GM10248 (cell line): ENCODE results near the gene SETDB2.
"Not testable (repeated sequence)": the region's sequence is repeated elsewhere in the genome, so short reads cannot be mapped to it uniquely, and the experiment has no call there.

ENCODE experiments used
- CTCF ChIA-PET: fragments of 300-600 bp; sonication (Branson Sonifier 250); formaldehyde crosslinking; extraction: SDS; loops from one replicate; lab custom pipeline; 2021; ENCODE audit warnings: antibody characterized with exemption; lab: Yijun Ruan, JAX
- POLR2A ChIA-PET: fragments of 350-650 bp; sonication (Branson Sonifier 250); formaldehyde crosslinking; extraction: SDS; loops from one replicate; lab custom pipeline; 2020; ENCODE audit warnings: antibody characterized with exemption; lab: Yijun Ruan, JAX
- DNase-seq: peaks from one replicate; pipeline ENCODE4 v3.0.0; 2012; ENCODE audit errors: extremely low spot score
- TF ChIP-seq, protein P1 (sequence below): IDR thresholded peaks from 2 replicates; pipeline ENCODE4 v1.5.1; 2012; ENCODE audit warnings: mild to moderate bottlenecking, low read depth; ENCODE audit errors: extremely low read depth, missing control alignments, control extremely low read depth

The SETDB2 gene

DNA sequence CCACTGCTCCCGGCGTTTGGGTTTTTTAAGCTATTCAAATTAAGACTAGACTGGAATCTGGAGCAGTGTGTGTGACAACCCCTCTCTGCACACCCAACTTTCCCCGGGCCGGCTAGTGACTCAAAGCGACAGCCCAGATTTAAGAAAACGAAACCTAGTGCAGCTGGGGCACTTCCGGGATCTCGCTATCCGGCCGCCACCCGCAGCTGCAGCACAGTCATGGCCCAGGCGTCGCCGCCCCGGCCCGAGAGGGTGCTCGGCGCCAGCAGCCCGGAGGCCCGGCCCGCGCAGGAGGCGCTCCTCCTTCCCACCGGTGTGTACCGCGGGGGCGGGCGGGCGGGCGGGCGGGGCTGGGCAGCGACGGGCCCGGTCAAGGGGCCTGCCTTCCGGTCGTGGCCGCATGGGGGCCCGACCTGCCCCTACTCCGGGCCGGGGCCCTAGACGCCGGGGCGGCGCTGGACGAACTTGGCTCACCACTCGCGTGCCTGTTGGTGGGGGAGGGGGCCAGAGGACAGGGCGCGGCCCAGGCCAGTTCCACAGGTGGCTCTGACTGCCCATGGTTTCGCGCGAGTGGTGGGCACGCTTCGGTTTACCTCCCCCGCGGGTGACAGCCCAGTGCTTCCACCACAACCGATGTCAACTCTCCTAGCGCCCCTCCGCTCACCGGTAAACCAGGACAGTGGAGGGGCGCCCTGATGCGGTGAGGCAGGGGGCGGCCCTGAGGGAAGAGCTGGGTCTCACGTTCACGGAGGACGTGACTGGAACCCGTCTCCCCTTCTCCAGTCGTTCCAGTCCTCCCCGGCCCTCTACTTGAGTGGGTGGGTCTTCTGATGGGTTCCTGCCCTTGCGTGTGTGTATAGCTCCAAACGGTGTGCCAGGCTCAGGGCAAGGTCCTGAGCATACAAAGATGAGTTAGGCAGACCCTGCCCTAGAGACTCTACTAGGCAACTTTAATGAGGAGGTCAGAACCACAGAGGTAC lies 52.0 kb downstream of the SETDB2 start, which contains the start of gene PHF11:
Gene PHF11 (plus strand): TSS at position 171 of the 980 bp plus-strand sequence. CDS start 49 bp downstream, at position 220.
- TF ChIP-seq, protein P1, sequence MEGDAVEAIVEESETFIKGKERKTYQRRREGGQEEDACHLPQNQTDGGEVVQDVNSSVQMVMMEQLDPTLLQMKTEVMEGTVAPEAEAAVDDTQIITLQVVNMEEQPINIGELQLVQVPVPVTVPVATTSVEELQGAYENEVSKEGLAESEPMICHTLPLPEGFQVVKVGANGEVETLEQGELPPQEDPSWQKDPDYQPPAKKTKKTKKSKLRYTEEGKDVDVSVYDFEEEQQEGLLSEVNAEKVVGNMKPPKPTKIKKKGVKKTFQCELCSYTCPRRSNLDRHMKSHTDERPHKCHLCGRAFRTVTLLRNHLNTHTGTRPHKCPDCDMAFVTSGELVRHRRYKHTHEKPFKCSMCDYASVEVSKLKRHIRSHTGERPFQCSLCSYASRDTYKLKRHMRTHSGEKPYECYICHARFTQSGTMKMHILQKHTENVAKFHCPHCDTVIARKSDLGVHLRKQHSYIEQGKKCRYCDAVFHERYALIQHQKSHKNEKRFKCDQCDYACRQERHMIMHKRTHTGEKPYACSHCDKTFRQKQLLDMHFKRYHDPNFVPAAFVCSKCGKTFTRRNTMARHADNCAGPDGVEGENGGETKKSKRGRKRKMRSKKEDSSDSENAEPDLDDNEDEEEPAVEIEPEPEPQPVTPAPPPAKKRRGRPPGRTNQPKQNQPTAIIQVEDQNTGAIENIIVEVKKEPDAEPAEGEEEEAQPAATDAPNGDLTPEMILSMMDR = no peak
- ChIA-PET POLR2A (no interaction called here), CTCF (interaction anchor here (1.1 to 2.0 kb wide), 4 partner anchors 15 to 65 kb away, joined by 3 to 6 read pairs (median 4); no protein-coding TSS in a partner anchor)

DNA sequence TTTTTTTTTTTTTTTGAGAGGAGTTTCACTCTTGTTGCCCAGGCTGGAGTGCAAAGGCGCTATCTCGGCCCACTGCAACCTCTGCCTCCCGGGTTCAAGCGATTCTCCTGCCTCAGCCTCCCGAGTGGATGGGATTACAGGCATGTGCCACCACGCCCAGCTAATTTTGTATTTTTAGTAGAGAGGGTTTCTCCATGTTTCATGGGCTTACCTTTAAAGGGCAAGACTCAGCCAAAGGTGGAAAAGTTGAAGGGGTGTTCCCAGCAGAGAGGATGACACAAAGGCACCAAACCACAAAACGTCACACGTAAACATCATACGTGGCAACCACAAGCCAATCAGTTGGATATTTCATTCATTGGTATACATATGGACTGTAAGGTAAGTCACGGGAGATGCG lies 52.8 kb downstream of the SETDB2 start:
- POLR2A ChIA-PET, DNase-seq: not testable (repeated sequence)
- CTCF ChIA-PET = interaction anchor here (1.3 to 2.0 kb wide), 2 partner anchors 15 to 64 kb away, joined by 3 to 6 read pairs; no protein-coding TSS in a partner anchor

More for the DNA sequence above, 52.0 kb downstream of the SETDB2 start, which contains the start of gene PHF11:
- peak; percentile 89 for DNase-seq

DNA sequence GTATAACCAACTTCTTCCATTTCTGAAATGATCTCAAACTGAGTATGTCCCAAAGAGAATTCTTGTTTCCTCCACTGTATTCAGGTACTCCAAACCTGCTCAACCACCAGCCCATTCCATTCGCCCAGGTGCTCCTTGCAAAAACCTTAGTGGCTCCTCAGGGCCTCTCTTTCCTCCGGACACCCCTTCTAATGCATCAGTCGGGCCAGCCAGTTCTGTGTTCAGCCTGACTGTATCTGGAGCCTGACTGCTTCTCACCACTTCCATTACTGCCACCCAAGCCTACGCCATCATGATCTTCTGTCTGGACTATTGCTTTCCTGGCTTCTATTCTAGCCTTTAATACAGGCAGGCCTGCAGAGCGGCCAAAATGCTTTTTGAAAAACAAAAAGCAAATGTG lies 53.2 kb downstream of the SETDB2 start:
- CTCF ChIA-PET = no interaction called here
- POLR2A ChIA-PET = no interaction called here
- DNase-seq = no peak
- TF ChIP-seq, protein P1 = no peak

DNA sequence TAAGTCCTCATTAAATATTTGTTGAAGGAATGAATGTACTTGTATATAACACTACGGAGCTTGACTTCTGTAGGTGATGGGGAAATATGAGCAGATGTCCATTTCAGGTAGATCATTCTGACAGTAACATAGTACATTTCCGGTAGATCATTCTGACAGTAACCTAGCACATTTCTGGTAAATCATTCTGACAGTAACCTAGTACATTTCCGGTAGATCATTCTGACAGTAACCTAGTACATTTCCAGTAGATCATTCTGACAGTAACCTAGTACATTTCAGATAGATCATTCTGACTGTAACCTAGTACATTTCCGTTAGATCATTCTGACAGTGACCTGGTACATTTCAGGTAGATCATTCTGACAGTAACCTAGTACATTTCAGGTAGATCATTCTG lies 54.1 kb downstream of the SETDB2 start:
- ChIA-PET CTCF (no interaction called here), POLR2A (no interaction called here)
- TF ChIP-seq, protein P1 = no peak
- no peak for DNase-seq

DNA sequence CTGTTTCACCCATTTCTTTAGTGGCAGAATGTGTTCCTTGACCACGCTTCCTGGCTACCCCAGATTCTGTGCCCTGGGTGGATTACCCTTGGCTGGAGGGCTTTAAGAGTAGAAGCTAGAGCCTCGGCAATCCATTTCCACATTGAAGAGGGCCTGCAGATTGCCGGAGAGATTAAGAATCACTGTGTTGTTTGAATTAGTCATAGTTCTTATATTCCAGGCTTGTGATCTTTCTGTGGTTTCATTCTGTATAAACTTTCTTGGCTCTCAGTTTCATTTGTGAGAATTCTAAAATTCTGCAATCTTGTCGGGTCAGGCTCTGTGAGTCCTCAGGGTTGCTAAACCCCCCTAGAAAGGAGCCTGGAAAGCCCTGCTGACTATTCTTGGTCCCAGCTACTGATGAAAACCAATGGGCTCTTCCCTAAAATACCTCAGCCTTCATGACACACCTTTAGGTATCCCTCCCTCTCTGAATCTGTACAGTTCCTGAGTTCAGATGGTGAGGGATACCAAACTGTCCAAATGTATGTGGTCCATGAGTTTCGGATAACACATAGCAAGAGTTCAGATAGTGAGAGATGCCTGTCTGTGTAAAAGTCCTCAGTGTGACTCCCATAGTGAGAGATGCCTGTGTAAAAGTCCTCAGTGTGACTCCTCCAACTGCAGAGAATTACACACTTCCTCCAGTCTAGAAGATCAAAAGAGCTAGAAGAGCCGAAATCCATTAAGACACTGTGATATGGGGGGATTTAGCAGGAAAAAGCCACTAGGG lies 56.0 kb downstream of the SETDB2 start:
- ChIA-PET CTCF (interaction anchor here (1.1 kb wide), 2 partner anchors 18 to 71 kb away, joined by 3 read pairs; no protein-coding TSS in a partner anchor), POLR2A (no interaction called here)
- DNase-seq = no peak
- TF ChIP-seq, protein P1 = no peak

DNA sequence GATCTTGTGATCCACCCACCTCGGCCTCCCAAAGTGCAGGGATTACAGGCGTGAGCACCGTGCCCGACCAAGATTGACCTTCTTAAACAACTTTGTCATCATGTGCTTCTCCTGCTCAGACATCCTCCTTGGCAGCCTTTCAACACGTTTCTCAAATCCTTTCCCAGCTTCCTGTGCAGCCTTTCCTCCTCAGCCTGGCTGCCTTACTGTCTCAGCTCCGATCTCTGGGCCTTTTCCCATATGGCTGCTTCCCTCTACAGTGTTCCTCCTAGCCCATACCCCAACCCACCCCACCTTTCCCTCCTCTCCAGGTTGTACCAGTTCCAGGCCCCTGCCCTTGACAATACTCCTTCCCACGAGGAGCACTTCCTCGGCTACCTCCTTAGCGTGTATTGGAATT lies 58.9 kb downstream of the SETDB2 start:
- TF ChIP-seq, protein P1 = no peak
- no peak for DNase-seq
- ChIA-PET POLR2A (no interaction called here), CTCF (interaction anchor here (1.2 to 1.3 kb wide), 2 partner anchors 28 to 37 kb away, joined by 3 read pairs; no protein-coding TSS in a partner anchor)
